ENCODE data around the gene NAALADL1. TPM values are rescaled to one million over a fixed set of nuclear protein-coding genes. Genes with fewer than 3 reads are reported as not detected.

The NAALADL1 gene
- total RNA-seq, 1 donor from 2014 or later = not detected

DNA sequence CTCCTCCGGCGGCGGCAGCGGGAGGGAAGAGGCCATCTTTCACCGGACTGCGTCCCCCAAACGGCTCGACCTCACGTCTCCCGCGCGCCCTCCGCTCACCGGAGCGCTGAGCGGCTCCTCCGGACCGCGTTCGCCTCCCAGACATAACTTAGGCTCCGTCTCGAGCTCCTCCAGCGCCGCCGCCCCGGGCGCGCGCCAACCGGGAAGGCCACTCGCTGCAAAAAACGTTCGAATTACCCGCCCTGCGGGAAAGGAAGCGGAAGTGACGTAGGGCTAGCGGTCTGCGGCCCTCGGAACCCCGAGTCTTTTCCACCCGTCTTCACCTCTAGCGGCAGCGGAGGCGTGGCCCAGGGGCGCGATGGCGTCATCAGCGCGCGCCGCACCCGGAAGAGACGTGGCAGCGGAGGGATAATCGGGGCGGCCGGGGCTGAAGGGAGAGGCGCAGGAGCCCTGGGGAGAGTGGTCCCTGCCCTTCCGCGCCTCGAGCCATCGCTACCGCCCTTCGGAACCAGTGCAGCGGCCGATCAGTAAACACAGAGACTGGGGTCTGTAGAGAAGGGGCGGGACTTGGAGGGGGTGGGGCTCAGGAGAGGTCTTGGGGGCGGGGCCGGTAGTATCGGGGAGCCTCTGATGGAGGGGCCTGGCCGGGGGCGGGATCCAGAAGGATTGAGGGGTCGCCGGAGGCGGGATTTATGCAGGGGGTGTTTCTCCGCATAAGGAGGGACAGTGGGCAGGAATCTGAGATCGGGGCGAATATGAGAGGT lies 25.7 kb upstream of the NAALADL1 start, which contains the start of the genes CDCA5 and ZFPL1:
CDCA5 (minus strand) TSS at position 207 of the 764 bp plus-strand sequence; CDS start at position 145, 62 bp downstream.
ZFPL1 (plus strand) TSS at position 389 of the 764 bp plus-strand sequence. CDS start 477 bp downstream, outside the sequence.
- peak within 1 kb of the TSS; percentile 93 for H3K27ac Mint-ChIP-seq (ENCODE audit: unreplicated experiment)
- H3K4me3 Mint-ChIP-seq (ENCODE audit: unreplicated experiment) = peak within 1 kb of the TSS; percentile 98
- TF ChIP-seq CTCF (IDR thresholded peaks at IDR 0.05; ENCODE audit: unreplicated experiment) = no peak
- no peaks in the 10 kb centered on the region for H3K9me3 Mint-ChIP-seq (ENCODE audit: unreplicated experiment)
- H3K4me1 Mint-ChIP-seq (ENCODE audit: unreplicated experiment) = peaks cover 16% of the 10 kb centered on the region
- peaks cover 14% of the 10 kb centered on the region for H3K36me3 Mint-ChIP-seq (ENCODE audit: low read depth, unreplicated experiment)
- peaks cover 10% of the 10 kb centered on the region for H3K27me3 Mint-ChIP-seq (ENCODE audit: unreplicated experiment)
- peak; percentile 96 for DNase-seq (ENCODE audit: low spot score)

DNA sequence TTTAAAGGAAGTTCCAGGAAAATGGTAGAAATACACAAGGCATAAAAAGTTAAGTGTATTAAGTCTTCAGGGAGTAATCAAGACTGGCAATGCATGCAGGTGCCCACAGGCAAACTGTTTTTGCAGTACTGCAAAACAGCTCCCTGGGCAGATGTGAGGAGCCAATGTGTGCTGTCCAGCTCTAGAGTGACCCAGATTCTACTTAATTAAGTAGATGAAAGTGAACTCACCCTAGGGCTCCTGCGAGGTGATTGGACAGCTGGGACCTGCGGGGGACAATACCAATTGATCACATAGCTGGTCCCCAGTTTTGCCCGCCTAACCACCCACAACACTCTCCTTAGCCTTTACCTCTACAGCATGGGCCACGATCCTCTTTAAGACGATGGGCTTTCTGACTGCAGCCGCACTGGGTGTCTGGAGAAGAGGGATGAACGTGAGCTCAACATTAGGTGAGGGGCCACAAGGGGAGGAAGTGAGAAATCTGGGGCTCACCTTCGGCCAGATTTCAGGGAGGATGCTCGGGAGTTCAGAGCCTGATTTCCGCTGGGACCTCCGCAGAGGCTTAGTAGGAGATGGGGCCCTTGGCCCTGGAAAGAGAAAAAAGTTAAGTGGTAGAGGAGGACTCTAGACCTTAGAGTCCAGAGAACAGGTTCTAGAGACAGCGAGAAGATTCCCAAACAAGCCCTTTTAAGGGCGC lies 24.9 kb upstream of the NAALADL1 start:
- peaks cover 16% of the 10 kb centered on the region for H3K4me1 Mint-ChIP-seq (ENCODE audit: unreplicated experiment)

DNA sequence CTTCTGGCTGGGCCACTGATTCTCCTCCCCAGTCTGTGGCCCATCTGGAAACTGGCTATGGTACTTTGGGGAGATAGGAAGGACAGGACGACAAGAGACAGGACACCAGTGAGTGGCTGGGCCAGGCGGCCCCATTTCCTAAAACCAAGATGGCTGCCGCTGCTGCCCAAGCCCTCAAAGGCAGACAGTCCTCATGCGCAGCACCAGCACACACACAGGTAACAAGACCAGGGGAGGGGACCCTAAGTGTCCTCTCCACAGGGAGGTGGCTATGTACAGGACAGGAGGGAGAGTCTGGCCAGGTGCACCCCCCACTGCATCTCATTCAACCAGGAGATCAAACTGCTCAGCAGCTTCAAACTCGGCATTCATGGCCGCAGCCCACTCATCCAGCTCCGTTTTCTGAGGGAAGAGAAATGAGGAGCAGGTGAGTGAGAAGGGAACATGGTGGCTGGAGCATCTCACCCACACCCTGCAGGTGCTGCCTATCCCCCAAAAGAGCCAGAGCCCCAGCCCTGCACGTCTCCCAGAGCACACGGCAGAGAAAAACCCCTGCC lies 20.5 kb upstream of the NAALADL1 start:
- H3K27me3 Mint-ChIP-seq (ENCODE audit: unreplicated experiment) = peaks cover 4% of the 10 kb centered on the region
- H3K4me1 Mint-ChIP-seq (ENCODE audit: unreplicated experiment) = peaks cover 8% of the 10 kb centered on the region
- peak overlapping the region; percentile 48 for H3K27ac Mint-ChIP-seq (ENCODE audit: unreplicated experiment)
- peaks cover 10% of the 10 kb centered on the region for H3K36me3 Mint-ChIP-seq (ENCODE audit: low read depth, unreplicated experiment)
- TF ChIP-seq CTCF (IDR thresholded peaks at IDR 0.05; ENCODE audit: unreplicated experiment) = no peak
- peak overlapping the region; percentile 16 for H3K4me3 Mint-ChIP-seq (ENCODE audit: unreplicated experiment)
- DNase-seq (ENCODE audit: low spot score) = no peak
- no peaks in the 10 kb centered on the region for H3K9me3 Mint-ChIP-seq (ENCODE audit: unreplicated experiment)

More for the DNA sequence above, 24.9 kb upstream of the NAALADL1 start:
- DNase-seq (ENCODE audit: low spot score) = no peak
- Mint-ChIP-seq H3K27ac (ENCODE audit: unreplicated experiment) (peak overlapping the region; percentile 93), H3K36me3 (ENCODE audit: low read depth, unreplicated experiment) (peaks cover 9% of the 10 kb centered on the region), H3K9me3 (ENCODE audit: unreplicated experiment) (no peaks in the 10 kb centered on the region), H3K4me3 (ENCODE audit: unreplicated experiment) (peak overlapping the region; percentile 98), H3K27me3 (ENCODE audit: unreplicated experiment) (peaks cover 12% of the 10 kb centered on the region)
- TF ChIP-seq CTCF (IDR thresholded peaks at IDR 0.05; ENCODE audit: unreplicated experiment) = no peak

DNA sequence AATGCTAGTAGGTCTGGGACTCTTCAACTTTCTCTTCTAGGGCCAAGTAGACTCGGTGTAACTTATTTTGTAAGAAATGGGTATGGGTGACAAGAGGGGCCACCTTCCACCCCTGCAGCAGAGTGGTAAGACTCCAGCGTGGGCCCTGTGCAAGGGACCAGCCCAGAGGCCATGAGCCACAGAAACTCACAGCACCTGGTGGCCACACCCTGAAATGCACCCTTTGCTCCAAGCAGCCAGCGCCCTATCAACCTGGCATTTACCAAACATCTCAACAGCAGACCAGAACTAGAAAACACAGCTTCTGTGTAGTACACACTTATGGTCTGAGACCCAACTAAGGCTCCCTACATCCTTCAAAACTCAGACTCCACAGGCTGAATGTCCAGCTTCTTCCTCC lies 19.8 kb upstream of the NAALADL1 start:
- DNase-seq (ENCODE audit: low spot score) = peak; percentile 65
- Mint-ChIP-seq H3K27ac (ENCODE audit: unreplicated experiment) (peak overlapping the region; percentile 17), H3K36me3 (ENCODE audit: low read depth, unreplicated experiment) (peaks cover 10% of the 10 kb centered on the region), H3K9me3 (ENCODE audit: unreplicated experiment) (no peaks in the 10 kb centered on the region), H3K4me1 (ENCODE audit: unreplicated experiment) (peaks cover 4% of the 10 kb centered on the region), H3K27me3 (ENCODE audit: unreplicated experiment) (peaks cover 4% of the 10 kb centered on the region), H3K4me3 (ENCODE audit: unreplicated experiment) (peak overlapping the region; percentile 47)
- peak; percentile 84 for TF ChIP-seq CTCF (IDR thresholded peaks at IDR 0.05; ENCODE audit: unreplicated experiment)

Measured in endothelial cell (in vitro differentiated cells).